GM12892 (cell line): ENCODE measurements around the gene UGT2A2.

ENCODE experiments used
- POLR2AphosphoS5 ChIP-seq: IDR thresholded peaks from 2 replicates; pipeline ENCODE4 v1.6.1; 2011; ENCODE audit warnings: low read depth, low read length, control low read depth
- TAF1 ChIP-seq: IDR thresholded peaks from 2 replicates; pipeline ENCODE4 v1.6.1; 2011; ENCODE audit warnings: low read depth, mild to moderate bottlenecking, control low read depth, low read length, borderline replicate concordance

- TF ChIP-seq POLR2AphosphoS5 (no peak), TAF1 (no peak)
Observed at GRCh38 chr4:69649207-69649606, 9.8 kb upstream of the UGT2A2 start.
